HEK293 (cell line): ENCODE measurements around the gene KRT17.

Source experiments
- CTCF ChIA-PET: fragments of 350-600 bp; formaldehyde crosslinking; extraction: SDS; loops from one replicate; lab custom pipeline; 2021; ENCODE audit warnings: antibody characterized with exemption; lab: Yijun Ruan, JAX
- POLR2A ChIA-PET: fragments of 300-600 bp; formaldehyde crosslinking; extraction: SDS; loops from one replicate; lab custom pipeline; 2020; ENCODE audit warnings: antibody characterized with exemption, inconsistent platforms; lab: Yijun Ruan, JAX
- H3K27ac ChIP-seq: fragments of 200-500 bp; sonication (Bioruptor generic); 2 replicates; pipeline ENCODE4 v1.5.1; 2014; ENCODE audit warnings: low read depth, low read length, control low read depth, inconsistent platforms; ENCODE audit errors: extremely low read depth
- H3K36me3 ChIP-seq, 2 experiments: fragments of 200-500 bp in 1 of 2; sonication (Bioruptor generic) in 1 of 2; 1 replicate in 1 of 2; 2 replicates in 1 of 2; pipeline ENCODE4 v1.5.1; 2014 to 2017; ENCODE audit warnings: inconsistent platforms in 2 of 2, low read length in 2 of 2; ENCODE audit not compliant: control insufficient read depth in 2 of 2, insufficient read depth in 1 of 2
- H3K4me1 ChIP-seq: fragments of 200-500 bp; sonication (Bioruptor generic); 2 replicates; pipeline ENCODE4 v1.5.1; 2014; ENCODE audit warnings: mild to moderate bottlenecking, low read length, inconsistent platforms; ENCODE audit not compliant: control insufficient read depth, insufficient read depth
- H3K4me3 ChIP-seq: 2 replicates; pipeline ENCODE4 v1.5.1; 2011; ENCODE audit warnings: low read depth, mild to moderate bottlenecking, control low read depth, low read length, moderate library complexity
- H3K9me3 ChIP-seq: fragments of 200-500 bp; sonication (Bioruptor generic); 2 replicates; pipeline ENCODE4 v1.5.1; 2014; ENCODE audit warnings: low read depth, low read length, inconsistent platforms; ENCODE audit not compliant: control insufficient read depth, insufficient read depth
- EGR2 ChIP-seq: fragments of 450-650 bp; formaldehyde crosslinking; IDR thresholded peaks from 2 replicates; pipeline ENCODE4 v1.5.1; 2016; ENCODE audit warnings: low read depth, missing biosample characterization, missing genetic modification characterization
- GLI4 ChIP-seq: fragments of 450-650 bp; formaldehyde crosslinking; IDR thresholded peaks from 2 replicates; pipeline ENCODE4 v1.5.1; 2016; ENCODE audit warnings: missing biosample characterization, missing genetic modification characterization
- HOXC10 ChIP-seq: sonication (generic); formaldehyde crosslinking; IDR thresholded peaks from 2 replicates; pipeline ENCODE4 v1.8.1; 2023; ENCODE audit warnings: mild to moderate bottlenecking, missing genetic modification reagents
- KLF7 ChIP-seq: fragments of 450-650 bp; formaldehyde crosslinking; IDR thresholded peaks from 2 replicates; pipeline ENCODE4 v1.5.1; 2016; ENCODE audit warnings: missing biosample characterization, missing genetic modification characterization, borderline replicate concordance
- KLF8 ChIP-seq: fragments of 450-650 bp; formaldehyde crosslinking; IDR thresholded peaks from 2 replicates; pipeline ENCODE4 v1.5.1; 2016; ENCODE audit warnings: missing biosample characterization, missing genetic modification characterization
- MZF1 ChIP-seq: fragments of 450-650 bp; formaldehyde crosslinking; IDR thresholded peaks from 2 replicates; pipeline ENCODE4 v1.5.1; 2017; ENCODE audit warnings: missing biosample characterization, missing genetic modification characterization, borderline replicate concordance
- OVOL3 ChIP-seq: fragments of 450-650 bp; formaldehyde crosslinking; IDR thresholded peaks from 2 replicates; pipeline ENCODE4 v1.5.1; 2016; ENCODE audit warnings: missing biosample characterization, missing genetic modification characterization
- PBX3 ChIP-seq: sonication (generic); formaldehyde crosslinking; IDR thresholded peaks from 2 replicates; pipeline ENCODE4 v1.8.1; 2022; ENCODE audit warnings: mild to moderate bottlenecking, moderate library complexity, missing genetic modification reagents
- SALL2 ChIP-seq: fragments of 450-650 bp; formaldehyde crosslinking; IDR thresholded peaks from 2 replicates; pipeline ENCODE4 v1.5.0; 2017; ENCODE audit warnings: missing biosample characterization, mild to moderate bottlenecking, missing genetic modification characterization, borderline replicate concordance
- ZFHX2 ChIP-seq: fragments of 450-650 bp; formaldehyde crosslinking; conservative IDR thresholded peaks from 2 replicates; pipeline ENCODE4 v1.5.1; 2016; ENCODE audit warnings: missing biosample characterization, missing genetic modification characterization
- ZNF121 ChIP-seq: fragments of 450-650 bp; formaldehyde crosslinking; IDR thresholded peaks from 2 replicates; pipeline ENCODE4 v1.5.1; 2016; ENCODE audit warnings: missing biosample characterization, missing genetic modification characterization
- ZNF138 ChIP-seq: fragments of 450-650 bp; formaldehyde crosslinking; IDR thresholded peaks from 2 replicates; pipeline ENCODE4 v1.5.1; 2016; ENCODE audit warnings: missing biosample characterization, missing genetic modification characterization, borderline replicate concordance
- ZNF148 ChIP-seq: fragments of 450-650 bp; formaldehyde crosslinking; IDR thresholded peaks from 2 replicates; pipeline ENCODE4 v1.5.0; 2017; ENCODE audit warnings: missing biosample characterization, missing genetic modification characterization, borderline replicate concordance
- ZNF558 ChIP-seq: fragments of 450-650 bp; formaldehyde crosslinking; IDR thresholded peaks from 2 replicates; pipeline ENCODE4 v1.5.1; 2016; ENCODE audit warnings: missing biosample characterization, missing genetic modification characterization
- ZNF596 ChIP-seq: fragments of 450-650 bp; IDR thresholded peaks from 2 replicates; pipeline ENCODE4 v1.5.0; 2018; ENCODE audit warnings: missing biosample characterization, mild to moderate bottlenecking, missing genetic modification characterization, moderate library complexity
- ZSCAN16 ChIP-seq: fragments of 450-650 bp; formaldehyde crosslinking; IDR thresholded peaks from 2 replicates; pipeline ENCODE4 v1.5.1; 2016; ENCODE audit warnings: missing biosample characterization, missing genetic modification characterization
- TF ChIP-seq, protein P1 (sequence below): fragments of 450-650 bp; formaldehyde crosslinking; IDR thresholded peaks from 2 replicates; pipeline ENCODE4 v1.5.1; 2016; ENCODE audit warnings: missing biosample characterization, missing genetic modification characterization, borderline replicate concordance
- TF ChIP-seq, protein P2 (sequence below): fragments of 450-650 bp; formaldehyde crosslinking; IDR thresholded peaks from 2 replicates; pipeline ENCODE4 v1.5.1; 2016; ENCODE audit warnings: missing biosample characterization, missing genetic modification characterization
- TF ChIP-seq, protein P3 (sequence below): fragments of 450-650 bp; formaldehyde crosslinking; optimal IDR thresholded peaks from 2 replicates; pipeline ENCODE3; 2016; ENCODE audit warnings: missing biosample characterization, mild to moderate bottlenecking, missing genetic modification characterization

The KRT17 gene

GRCh38 chr17:41599680-41600079 is 24.7 kb downstream of the KRT17 start:
- no peak overlapping the region for H3K4me3 ChIP-seq
- H3K36me3 ChIP-seq = no peaks in the 10 kb centered on the region
- H3K27ac ChIP-seq = no peak overlapping the region
- no peaks in the 10 kb centered on the region for H3K9me3 ChIP-seq
- POLR2A ChIA-PET = interaction anchor here (0.7 kb wide), 1 partner anchor 1013 kb away, joined by 3 read pairs; no protein-coding TSS in a partner anchor
- CTCF ChIA-PET = interaction anchor here (0.7 to 0.8 kb wide), 2 partner anchors 20 to 50 kb away, joined by 3 to 6 read pairs; no protein-coding TSS in a partner anchor
- TF ChIP-seq ZNF596 = no peak
- TF ChIP-seq OVOL3 (tag by site-specific recombination) = no peak
- peak; percentile 78 for TF ChIP-seq EGR2 (tag by site-specific recombination)
- peak; percentile 56 for TF ChIP-seq ZFHX2 (tag by site-specific recombination)
- peaks cover 3% of the 10 kb centered on the region for H3K4me1 ChIP-seq

DNA sequence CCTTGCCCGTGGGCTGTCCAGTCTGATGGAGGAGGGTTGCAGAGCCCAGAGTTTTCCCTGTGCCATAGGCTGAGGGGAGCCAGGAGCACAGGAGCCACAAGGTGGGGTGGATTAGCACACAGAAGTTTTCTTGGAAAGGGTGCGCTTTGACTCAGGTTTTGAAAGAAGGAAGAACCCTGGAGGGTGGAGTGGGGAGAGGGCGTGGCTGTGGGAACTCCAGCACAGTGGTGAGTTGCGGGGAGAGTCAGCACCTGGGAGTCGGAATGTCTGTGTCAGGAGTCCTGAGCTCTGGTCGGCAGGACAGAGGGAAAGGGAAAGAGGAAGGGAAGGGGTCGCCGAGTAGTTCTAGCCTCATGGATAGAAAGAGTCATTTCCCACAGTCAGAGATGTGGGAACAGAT is 28.8 kb downstream of the KRT17 start:
- TF ChIP-seq, protein P1, sequence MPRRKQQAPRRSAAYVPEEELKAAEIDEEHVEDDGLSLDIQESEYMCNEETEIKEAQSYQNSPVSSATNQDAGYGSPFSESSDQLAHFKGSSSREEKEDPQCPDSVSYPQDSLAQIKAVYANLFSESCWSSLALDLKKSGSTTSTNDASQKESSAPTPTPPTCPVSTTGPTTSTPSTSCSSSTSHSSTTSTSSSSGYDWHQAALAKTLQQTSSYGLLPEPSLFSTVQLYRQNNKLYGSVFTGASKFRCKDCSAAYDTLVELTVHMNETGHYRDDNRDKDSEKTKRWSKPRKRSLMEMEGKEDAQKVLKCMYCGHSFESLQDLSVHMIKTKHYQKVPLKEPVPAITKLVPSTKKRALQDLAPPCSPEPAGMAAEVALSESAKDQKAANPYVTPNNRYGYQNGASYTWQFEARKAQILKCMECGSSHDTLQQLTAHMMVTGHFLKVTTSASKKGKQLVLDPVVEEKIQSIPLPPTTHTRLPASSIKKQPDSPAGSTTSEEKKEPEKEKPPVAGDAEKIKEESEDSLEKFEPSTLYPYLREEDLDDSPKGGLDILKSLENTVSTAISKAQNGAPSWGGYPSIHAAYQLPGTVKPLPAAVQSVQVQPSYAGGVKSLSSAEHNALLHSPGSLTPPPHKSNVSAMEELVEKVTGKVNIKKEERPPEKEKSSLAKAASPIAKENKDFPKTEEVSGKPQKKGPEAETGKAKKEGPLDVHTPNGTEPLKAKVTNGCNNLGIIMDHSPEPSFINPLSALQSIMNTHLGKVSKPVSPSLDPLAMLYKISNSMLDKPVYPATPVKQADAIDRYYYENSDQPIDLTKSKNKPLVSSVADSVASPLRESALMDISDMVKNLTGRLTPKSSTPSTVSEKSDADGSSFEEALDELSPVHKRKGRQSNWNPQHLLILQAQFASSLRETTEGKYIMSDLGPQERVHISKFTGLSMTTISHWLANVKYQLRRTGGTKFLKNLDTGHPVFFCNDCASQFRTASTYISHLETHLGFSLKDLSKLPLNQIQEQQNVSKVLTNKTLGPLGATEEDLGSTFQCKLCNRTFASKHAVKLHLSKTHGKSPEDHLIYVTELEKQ = no peak
- TF ChIP-seq ZNF558 (tag by site-specific recombination) (no peak), MZF1 (tag by site-specific recombination) (no peak), SALL2 (tag by site-specific recombination) (no peak), KLF8 (tag by site-specific recombination) (no peak), ZNF121 (tag by site-specific recombination) (no peak)
- POLR2A ChIA-PET = no interaction called here
- Histone ChIP-seq H3K27ac (no peak overlapping the region), H3K4me1 (no peaks in the 10 kb centered on the region), H3K9me3 (no peaks in the 10 kb centered on the region), H3K36me3 (no peaks in the 10 kb centered on the region), H3K4me3 (no peak overlapping the region)
- CTCF ChIA-PET = interaction anchor here (0.6 to 2.3 kb wide), 7 partner anchors 13 to 1394 kb away, joined by 3 to 11 read pairs (median 4); no protein-coding TSS in a partner anchor

GRCh38 chr17:41594363-41594915 is 29.9 kb downstream of the KRT17 start:
- H3K4me1 ChIP-seq = no peaks in the 10 kb centered on the region
- POLR2A ChIA-PET = no interaction called here
- CTCF ChIA-PET = interaction anchor here (0.9 to 1.9 kb wide), 3 partner anchors 12 to 54 kb away, joined by 3 to 7 read pairs (median 6); no protein-coding TSS in a partner anchor
- H3K9me3 ChIP-seq = no peaks in the 10 kb centered on the region
- no peak overlapping the region for H3K4me3 ChIP-seq
- H3K36me3 ChIP-seq = no peaks in the 10 kb centered on the region
- H3K27ac ChIP-seq = no peak overlapping the region
- TF ChIP-seq, protein P2, sequence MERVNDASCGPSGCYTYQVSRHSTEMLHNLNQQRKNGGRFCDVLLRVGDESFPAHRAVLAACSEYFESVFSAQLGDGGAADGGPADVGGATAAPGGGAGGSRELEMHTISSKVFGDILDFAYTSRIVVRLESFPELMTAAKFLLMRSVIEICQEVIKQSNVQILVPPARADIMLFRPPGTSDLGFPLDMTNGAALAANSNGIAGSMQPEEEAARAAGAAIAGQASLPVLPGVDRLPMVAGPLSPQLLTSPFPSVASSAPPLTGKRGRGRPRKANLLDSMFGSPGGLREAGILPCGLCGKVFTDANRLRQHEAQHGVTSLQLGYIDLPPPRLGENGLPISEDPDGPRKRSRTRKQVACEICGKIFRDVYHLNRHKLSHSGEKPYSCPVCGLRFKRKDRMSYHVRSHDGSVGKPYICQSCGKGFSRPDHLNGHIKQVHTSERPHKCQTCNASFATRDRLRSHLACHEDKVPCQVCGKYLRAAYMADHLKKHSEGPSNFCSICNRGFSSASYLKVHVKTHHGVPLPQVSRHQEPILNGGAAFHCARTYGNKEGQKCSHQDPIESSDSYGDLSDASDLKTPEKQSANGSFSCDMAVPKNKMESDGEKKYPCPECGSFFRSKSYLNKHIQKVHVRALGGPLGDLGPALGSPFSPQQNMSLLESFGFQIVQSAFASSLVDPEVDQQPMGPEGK (tag by site-specific recombination) = no peak
- TF ChIP-seq ZNF148 (0 out of 2 replicates have a peak, but pooled peaks have one; percentile 40), PBX3 (CRISPR knock-in tag) (no peak), KLF7 (tag by site-specific recombination) (no peak), ZFHX2 (tag by site-specific recombination) (0 out of 2 replicates have a peak, but pooled peaks have one; percentile 8), GLI4 (no peak), ZSCAN16 (tag by site-specific recombination) (no peak), HOXC10 (CRISPR knock-in tag) (no peak), ZNF138 (tag by site-specific recombination) (no peak)
- TF ChIP-seq, protein P3, sequence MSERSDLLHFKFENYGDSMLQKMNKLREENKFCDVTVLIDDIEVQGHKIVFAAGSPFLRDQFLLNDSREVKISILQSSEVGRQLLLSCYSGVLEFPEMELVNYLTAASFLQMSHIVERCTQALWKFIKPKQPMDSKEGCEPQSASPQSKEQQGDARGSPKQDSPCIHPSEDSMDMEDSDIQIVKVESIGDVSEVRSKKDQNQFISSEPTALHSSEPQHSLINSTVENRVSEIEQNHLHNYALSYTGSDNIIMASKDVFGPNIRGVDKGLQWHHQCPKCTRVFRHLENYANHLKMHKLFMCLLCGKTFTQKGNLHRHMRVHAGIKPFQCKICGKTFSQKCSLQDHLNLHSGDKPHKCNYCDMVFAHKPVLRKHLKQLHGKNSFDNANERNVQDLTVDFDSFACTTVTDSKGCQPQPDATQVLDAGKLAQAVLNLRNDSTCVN = no peak
